ENCODE measurements around the gene COP1. TPM values are rescaled to one million over a fixed set of nuclear protein-coding genes. Genes with fewer than 3 reads are reported as not detected.

Gene COP1
- total RNA-seq, 1 donor from 2014 or later = 64.9 TPM

DNA sequence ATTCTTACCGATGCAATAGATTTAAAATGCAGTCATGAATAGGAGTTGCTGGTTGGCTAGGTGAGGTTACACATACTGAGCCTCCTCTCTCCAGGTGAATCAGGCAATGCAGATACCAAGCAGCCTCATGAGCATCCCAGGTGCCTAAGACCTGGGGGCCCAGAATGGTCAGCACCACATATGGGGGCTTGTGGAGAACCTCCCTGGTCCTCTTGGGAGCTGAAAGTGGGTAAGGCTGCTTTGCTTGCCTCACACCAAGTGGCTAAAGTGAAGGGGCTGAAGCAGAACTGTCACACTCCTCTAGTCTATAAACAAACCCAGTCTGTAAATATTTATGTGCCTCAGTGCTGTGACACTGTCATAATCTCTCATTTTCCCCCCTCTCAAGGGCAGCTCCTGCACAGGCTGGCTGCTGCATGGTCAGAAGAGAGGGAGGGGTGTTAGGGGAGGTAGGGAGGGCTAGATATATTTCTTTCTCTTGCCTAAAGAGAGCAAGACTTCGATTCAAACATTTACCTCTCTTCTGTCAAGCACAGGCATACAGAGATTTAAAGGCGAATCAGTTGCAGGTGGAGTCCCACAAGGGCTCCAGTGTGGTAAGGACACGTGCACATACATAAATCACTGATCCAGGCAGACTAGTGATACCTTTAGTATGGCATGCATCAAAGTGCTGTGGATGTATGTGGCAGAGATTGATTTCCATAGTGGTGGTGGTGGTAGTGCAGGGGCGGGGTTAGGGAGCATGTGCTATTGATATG is 305.8 kb downstream of the COP1 start:
- Mint-ChIP-seq H3K36me3 (ENCODE audit: low read depth, unreplicated experiment) (peaks cover 16% of the 10 kb centered on the region), H3K4me1 (ENCODE audit: unreplicated experiment) (peaks cover 2% of the 10 kb centered on the region), H3K27me3 (ENCODE audit: unreplicated experiment) (peaks cover 10% of the 10 kb centered on the region), H3K27ac (ENCODE audit: unreplicated experiment) (no peak overlapping the region), H3K9me3 (ENCODE audit: unreplicated experiment) (peaks cover 4% of the 10 kb centered on the region), H3K4me3 (ENCODE audit: unreplicated experiment) (peak overlapping the region; percentile 76)
- DNase-seq (ENCODE audit: low spot score) = no peak
- TF ChIP-seq, protein P1, sequence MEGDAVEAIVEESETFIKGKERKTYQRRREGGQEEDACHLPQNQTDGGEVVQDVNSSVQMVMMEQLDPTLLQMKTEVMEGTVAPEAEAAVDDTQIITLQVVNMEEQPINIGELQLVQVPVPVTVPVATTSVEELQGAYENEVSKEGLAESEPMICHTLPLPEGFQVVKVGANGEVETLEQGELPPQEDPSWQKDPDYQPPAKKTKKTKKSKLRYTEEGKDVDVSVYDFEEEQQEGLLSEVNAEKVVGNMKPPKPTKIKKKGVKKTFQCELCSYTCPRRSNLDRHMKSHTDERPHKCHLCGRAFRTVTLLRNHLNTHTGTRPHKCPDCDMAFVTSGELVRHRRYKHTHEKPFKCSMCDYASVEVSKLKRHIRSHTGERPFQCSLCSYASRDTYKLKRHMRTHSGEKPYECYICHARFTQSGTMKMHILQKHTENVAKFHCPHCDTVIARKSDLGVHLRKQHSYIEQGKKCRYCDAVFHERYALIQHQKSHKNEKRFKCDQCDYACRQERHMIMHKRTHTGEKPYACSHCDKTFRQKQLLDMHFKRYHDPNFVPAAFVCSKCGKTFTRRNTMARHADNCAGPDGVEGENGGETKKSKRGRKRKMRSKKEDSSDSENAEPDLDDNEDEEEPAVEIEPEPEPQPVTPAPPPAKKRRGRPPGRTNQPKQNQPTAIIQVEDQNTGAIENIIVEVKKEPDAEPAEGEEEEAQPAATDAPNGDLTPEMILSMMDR (IDR thresholded peaks at IDR 0.05; ENCODE audit: unreplicated experiment) = no peak

DNA sequence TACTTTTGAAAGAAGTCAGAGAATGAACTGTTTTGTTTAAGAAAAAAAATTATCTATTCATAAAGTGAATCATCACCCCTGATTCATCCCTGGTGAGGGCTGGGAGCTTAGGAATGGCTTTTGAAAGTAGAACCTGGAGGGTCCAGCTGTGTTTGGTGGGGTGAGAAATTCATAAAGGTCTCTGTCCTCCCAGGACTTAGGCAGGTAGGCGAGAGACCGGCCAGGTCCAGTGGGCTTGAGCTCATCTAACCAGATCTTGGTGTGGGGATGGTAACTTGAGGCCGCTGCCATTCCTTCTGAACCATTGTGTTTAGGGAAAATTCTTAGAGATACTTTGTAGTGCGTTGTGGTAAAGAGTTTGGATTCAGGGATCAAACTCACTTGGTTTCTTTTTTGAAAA is 306.9 kb downstream of the COP1 start:
- no peak overlapping the region for H3K4me3 Mint-ChIP-seq (ENCODE audit: unreplicated experiment)

DNA sequence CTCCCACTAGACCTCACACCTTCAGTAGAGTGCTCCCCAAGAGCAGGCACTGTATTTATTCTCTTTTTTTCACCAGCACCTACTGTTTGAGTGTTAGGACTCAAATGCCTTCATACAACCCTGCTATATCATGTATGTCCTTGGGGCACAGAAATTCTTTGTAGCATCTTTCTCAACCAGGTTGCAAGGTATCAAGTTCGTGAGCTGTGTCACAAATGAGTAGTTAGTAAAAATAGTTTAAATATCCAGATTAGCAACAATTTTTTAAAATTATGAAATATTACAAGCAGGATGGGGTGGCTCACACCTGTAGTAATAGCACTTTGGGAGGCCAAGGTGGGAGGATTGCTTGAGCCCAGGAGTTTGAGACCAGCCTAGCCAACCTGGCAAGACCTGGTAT is 311.1 kb downstream of the COP1 start:
- Mint-ChIP-seq H3K9me3 (ENCODE audit: unreplicated experiment) (no peaks in the 10 kb centered on the region), H3K4me3 (ENCODE audit: unreplicated experiment) (no peak overlapping the region), H3K27ac (ENCODE audit: unreplicated experiment) (no peak overlapping the region), H3K27me3 (ENCODE audit: unreplicated experiment) (peaks cover 13% of the 10 kb centered on the region), H3K36me3 (ENCODE audit: low read depth, unreplicated experiment) (peaks cover 14% of the 10 kb centered on the region), H3K4me1 (ENCODE audit: unreplicated experiment) (peaks cover 9% of the 10 kb centered on the region)
- TF ChIP-seq, protein P1 (IDR thresholded peaks at IDR 0.05; ENCODE audit: unreplicated experiment) = no peak
- DNase-seq (ENCODE audit: low spot score) = no peak

More for the DNA sequence above, 306.9 kb downstream of the COP1 start:
- peaks cover 10% of the 10 kb centered on the region for H3K27me3 Mint-ChIP-seq (ENCODE audit: unreplicated experiment)
- TF ChIP-seq, protein P1 (IDR thresholded peaks at IDR 0.05; ENCODE audit: unreplicated experiment) = no peak
- H3K4me1 Mint-ChIP-seq (ENCODE audit: unreplicated experiment) = peaks cover 2% of the 10 kb centered on the region
- peaks cover 16% of the 10 kb centered on the region for H3K36me3 Mint-ChIP-seq (ENCODE audit: low read depth, unreplicated experiment)
- DNase-seq (ENCODE audit: low spot score) = no peak
- peaks cover 4% of the 10 kb centered on the region for H3K9me3 Mint-ChIP-seq (ENCODE audit: unreplicated experiment)
- H3K27ac Mint-ChIP-seq (ENCODE audit: unreplicated experiment) = no peak overlapping the region

Measured in endothelial cell (in vitro differentiated cells).